Activated T-cell treated with anti-CD3 and anti-CD28 coated beads for 1 hour (primary cell): ENCODE measurements around the gene GPC3.

ENCODE experiments used
- DNase-seq: peaks from one replicate; pipeline ENCODE4 v3.0.0-alpha.2; 2020; ENCODE audit warnings: low read depth

The GPC3 gene

GRCh38 chrX:133681897-133682296 is 303.5 kb downstream of the GPC3 start:
- DNase-seq, result no peak

DNA sequence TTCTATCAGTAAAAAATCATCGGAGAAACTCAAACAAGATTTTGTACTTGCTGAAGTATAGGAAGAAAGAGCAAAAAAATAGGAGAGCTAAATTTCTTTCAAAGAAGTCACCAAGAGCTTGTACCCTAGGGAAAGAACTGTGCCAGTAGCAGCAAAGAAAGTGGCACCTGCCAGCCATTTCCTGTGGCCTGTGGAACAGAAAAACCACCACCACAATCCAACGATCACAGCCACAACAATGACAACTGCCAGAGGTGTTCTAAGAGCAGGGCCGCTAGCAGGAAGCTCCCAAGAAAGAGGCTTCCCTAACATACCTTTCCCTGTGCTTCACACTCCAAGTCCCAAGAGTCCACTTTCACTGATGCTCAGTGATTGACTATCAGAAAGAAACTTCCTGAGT is 304.0 kb downstream of the GPC3 start:
- no peak for DNase-seq

GRCh38 chrX:133677123-133678063 is 308.0 kb downstream of the GPC3 start:
- DNase-seq, result no peak

GRCh38 chrX:133676344-133677122 is 308.9 kb downstream of the GPC3 start:
- DNase-seq, result no peak

GRCh38 chrX:133674726-133675470 is 310.5 kb downstream of the GPC3 start:
- DNase-seq, result no peak

DNA sequence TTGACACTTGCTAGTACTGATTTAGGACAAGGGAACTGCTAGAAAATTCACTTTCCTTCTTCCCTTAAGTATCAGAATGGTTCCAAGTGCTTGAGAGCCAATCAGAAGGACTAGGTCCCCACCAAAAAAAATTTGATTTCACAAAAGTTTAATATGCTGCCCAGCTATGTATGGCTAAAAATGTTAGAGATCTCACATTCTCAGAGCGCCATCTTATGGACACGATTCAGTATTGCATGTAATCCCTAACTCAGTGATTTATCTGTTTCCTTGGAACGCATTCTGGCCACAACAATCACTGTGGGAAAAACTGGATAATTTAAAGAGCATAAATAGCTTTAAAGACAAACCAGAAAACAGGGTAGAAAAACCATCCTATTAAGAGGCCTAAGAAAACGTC is 315.0 kb downstream of the GPC3 start:
- DNase-seq, result no peak

GRCh38 chrX:133669214-133669613 is 316.2 kb downstream of the GPC3 start:
- DNase-seq, result no peak

DNA sequence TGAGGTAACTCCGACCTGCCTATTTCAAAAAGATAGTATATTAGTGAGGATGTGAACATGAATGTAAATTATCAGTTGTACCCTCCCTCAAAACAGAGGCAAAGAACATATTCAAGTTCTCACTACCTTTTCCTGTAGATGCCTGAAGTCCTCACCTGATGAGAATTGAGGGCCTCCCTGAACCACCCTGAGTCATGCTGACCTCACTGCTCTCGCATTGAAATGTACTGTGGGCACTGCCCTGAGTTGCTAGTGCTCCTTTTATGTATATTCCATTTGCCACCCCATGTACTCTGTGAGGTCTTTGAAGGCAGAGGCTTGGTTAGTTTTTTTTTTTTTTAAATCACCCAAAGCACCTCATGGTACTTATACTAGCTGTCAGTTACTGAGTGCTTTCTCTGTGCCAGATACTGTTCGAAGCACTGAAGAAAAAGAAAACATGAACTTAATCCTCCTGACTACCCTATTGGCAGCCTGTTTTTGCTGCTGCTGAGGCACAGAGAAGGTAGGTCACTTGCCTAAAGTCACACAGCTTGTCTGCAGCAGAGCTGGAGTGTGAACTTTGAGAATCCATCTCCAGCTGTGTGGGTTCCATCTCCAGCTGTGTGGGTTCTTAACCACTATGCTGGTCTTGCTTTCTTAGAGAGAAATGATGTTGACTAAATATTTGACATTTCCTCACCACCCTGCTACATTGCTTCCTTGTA is 317.0 kb downstream of the GPC3 start:
- no peak for DNase-seq

DNA sequence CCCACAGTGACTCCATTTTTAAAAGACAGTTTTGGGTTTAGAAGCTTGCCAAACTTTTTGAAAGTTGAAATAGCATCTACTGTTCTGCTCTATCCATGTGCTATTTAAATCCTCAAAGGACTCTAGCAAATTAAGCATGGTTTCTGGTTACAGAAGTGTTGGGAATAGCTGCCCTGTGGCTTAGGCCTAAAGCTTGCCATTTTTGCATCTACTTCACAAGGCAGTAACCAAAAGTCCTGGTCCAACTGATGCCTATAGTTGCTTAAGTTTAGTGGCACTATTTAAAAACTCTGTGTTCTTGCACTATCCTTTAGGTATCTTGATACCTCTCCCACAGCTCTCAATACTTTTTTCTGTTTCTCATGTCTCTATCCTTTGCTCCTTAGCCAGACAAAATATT is 319.1 kb downstream of the GPC3 start:
- no peak for DNase-seq

DNA sequence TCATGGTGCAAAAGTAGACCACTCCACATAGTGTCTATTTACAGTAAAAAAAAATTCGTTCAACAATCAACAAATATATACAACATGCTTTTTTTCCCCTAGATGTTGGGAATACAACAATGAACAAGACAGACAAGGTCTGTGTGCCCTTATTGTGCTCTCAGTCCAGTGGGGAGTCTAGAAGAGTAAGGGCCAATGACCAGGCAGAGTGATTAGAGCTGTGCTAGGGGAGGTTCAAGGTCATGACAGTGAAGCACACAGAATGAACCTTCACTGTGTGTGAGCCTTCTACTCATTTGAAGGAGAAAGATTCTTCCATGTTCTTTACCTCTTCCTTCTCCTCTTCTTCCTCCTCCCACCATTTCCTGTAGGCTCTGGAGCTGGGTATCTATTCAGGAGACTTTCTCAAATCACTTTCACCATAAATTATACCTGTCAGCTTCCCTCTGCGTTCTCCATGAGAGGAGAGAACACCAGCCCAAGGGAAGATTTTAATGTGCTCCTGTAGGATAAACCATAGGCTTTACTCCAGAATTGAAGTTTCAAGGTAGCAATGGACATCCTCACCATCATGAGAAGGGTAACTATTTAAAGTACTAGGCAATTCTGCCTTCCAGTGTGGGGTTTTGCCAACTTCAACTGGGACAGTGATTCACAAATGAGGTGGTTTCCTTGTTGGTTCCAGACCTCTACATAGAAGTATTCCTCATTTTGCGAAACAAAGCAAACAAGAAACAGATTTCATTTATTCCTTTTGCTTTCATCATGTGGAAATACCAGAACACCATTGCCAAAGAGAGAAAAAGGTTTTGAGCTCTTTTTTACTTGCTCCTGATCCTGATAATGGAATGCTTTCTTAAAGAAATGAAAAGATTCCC is 323.2 kb downstream of the GPC3 start:
- no peak for DNase-seq

- DNase-seq, result no peak
Observed at GRCh38 chrX:133660281-133660680, 325.1 kb downstream of the GPC3 start.

- no peak for DNase-seq
Observed at GRCh38 chrX:133658293-133658911, 327.0 kb downstream of the GPC3 start.

- DNase-seq, result no peak
Observed at GRCh38 chrX:133655275-133656265, 329.8 kb downstream of the GPC3 start.

GRCh38 chrX:133654811-133655210 is 330.6 kb downstream of the GPC3 start:
- no peak for DNase-seq

- DNase-seq, result no peak
Observed at GRCh38 chrX:133653358-133653757, 332.0 kb downstream of the GPC3 start.

- no peak for DNase-seq
Observed at GRCh38 chrX:133652185-133652584, 333.2 kb downstream of the GPC3 start.

DNA sequence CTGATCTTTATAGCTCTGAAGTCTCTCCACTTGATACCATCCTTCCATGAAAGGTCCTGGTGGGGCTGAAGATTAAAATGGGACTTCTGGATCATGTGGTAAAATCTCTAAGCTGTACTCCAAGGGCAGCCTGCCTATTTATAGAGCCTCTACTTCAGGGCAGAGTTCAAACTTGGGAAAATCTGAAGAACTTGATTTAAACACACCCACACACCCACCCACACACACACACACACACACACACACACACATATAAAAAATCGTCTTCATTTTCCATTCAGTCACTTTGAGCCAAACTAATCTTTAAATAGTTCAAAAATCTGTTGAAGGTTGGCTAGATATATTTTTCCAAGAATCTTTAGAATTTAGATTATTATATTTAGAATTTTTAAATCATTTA is 335.2 kb downstream of the GPC3 start:
- DNase-seq, result no peak

GRCh38 chrX:133649651-133650050 is 335.7 kb downstream of the GPC3 start:
- DNase-seq, result no peak

GRCh38 chrX:133648594-133648993 is 336.8 kb downstream of the GPC3 start:
- no peak for DNase-seq
